Psoas muscle (tissue), 8 donors: ENCODE measurements around the gene LINGO1. TPM values are rescaled to one million over a fixed set of nuclear protein-coding genes. Genes with fewer than 3 reads are reported as not detected.

Source experiments
- ATAC-seq, 4 donors: fragments of 200-7000 bp; cut with Tn5 transposase; one replicate each; pipeline ENCODE4 v1.9.1; 2020; ENCODE audit warnings: moderate library complexity in 3 of 4, mild to moderate bottlenecking in 2 of 4
- DNase-seq, 2 donors: peaks; one replicate each; pipeline ENCODE4 v3.0.0-alpha.2; 2020
- H3K27ac ChIP-seq: fragments of 200-600 bp; one replicate; pipeline ENCODE4 v1.8.0; 2022
- H3K27me3 ChIP-seq, 3 donors: fragments of 200-600 bp in 1 of 3; one replicate each; pipeline versions ENCODE4 v1.6.1 to v1.8.0; 2013 to 2022; ENCODE audit warnings: low read length in 2 of 3, mild to moderate bottlenecking in 2 of 3, moderate library complexity in 1 of 3; ENCODE audit not compliant: insufficient read depth in 3 of 3
- H3K36me3 ChIP-seq, 2 donors: fragments of 200-600 bp in 1 of 2; one replicate each; pipeline versions ENCODE4 v1.6.1 to v1.8.0; 2013 to 2022; ENCODE audit warnings: low read depth in 1 of 2, mild to moderate bottlenecking in 1 of 2, moderate library complexity in 1 of 2; ENCODE audit not compliant: insufficient read depth in 1 of 2
- H3K4me1 ChIP-seq: fragments of 200-600 bp; one replicate; pipeline ENCODE4 v1.8.0; 2022
- H3K4me3 ChIP-seq: fragments of 200-600 bp; one replicate; pipeline ENCODE4 v1.8.0; 2022; ENCODE audit warnings: mild to moderate bottlenecking
- H3K9me3 ChIP-seq: fragments of 200-600 bp; one replicate; pipeline ENCODE4 v1.8.0; 2022
- CTCF ChIP-seq: fragments of 200-600 bp; IDR thresholded peaks from one replicate; pipeline ENCODE4 v1.8.0; 2022; ENCODE audit warnings: antibody characterized with exemption
- WGBS, 3 donors: extraction: QIAGEN DNeasy Blood & Tissue Kit; methylation state at CpG; one replicate each; pipeline versions ENCODE4 v1.1.6 to v1.1.7; 2013; 5-methylcytosine and 5-hydroxymethylcytosine counted together
- intact Hi-C, 2 donors: fragments of 100-400 bp; cut with DNase I; formaldehyde crosslinking; loops; one replicate each; pipeline versions ENCODE4 v1.11.0 to v1.14.2; 2022
- polyA plus RNA-seq, 3 donors: library from polyadenylated mRNA; stranded (reverse); fragments of 200-250 nt; gene quantifications; one replicate each; pipeline ENCODE4 v1.2.3, GENCODE V29; 2013
- total RNA-seq, 4 donors: library from RNA; stranded (reverse); fragmentation: NEBNext Ultra II Directional in 2 of 4; extraction: Animal tissue kit (Norgen Biotek cat#: 25700) in 2 of 4; gene quantifications; one replicate each; pipeline versions ENCODE4 v1.2.1 to v1.2.4, GENCODE V29; 2021 to 2023
- donor health status: healthy with polysubstance abuse.
- donor health status: DM: no; HTN: no; CAD: no; lungs with moderate emphysema.
- donor health status: Bipolar disorder and iron deficiency.
- donor health status: healthy.
- donor health status: DM: yes; HTN: yes; CAD: no.
- donor health status: DM: no; HTN: no; CAD: no.
- donor health status: DM: no; HTN: no; CAD: no.
- donor health status: DM: yes; HTN: yes; CAD: no.

LINGO1 gene
- total and polyA plus RNA-seq, 7 donors: 0.25 to 0.62 (median 0.43) TPM

GRCh38 chr15:77670558-77671361 lies 38.0 kb upstream of the LINGO1 start:
- no peak for ATAC-seq
- no peak for DNase-seq
- 77 to 86% (median 77%) methylated on average over 5 of the region's 5 CpGs for WGBS, 3 donors
- intact Hi-C loops: no loop called here
- Histone ChIP-seq H3K36me3 (no peaks in the 10 kb centered on the region), H3K4me3 (no peak overlapping the region), H3K27me3 (peaks cover 0 to 48% (median 2%) of the 10 kb centered on the region in 3 donors), H3K27ac (no peak overlapping the region), H3K9me3 (no peaks in the 10 kb centered on the region), H3K4me1 (no peaks in the 10 kb centered on the region)
- no peak for TF ChIP-seq CTCF

GRCh38 chr15:77669896-77670295 lies 37.2 kb upstream of the LINGO1 start:
- Histone ChIP-seq H3K27me3 (peaks cover 0 to 45% (median 2%) of the 10 kb centered on the region in 3 donors), H3K27ac (no peak overlapping the region), H3K4me3 (no peak overlapping the region), H3K4me1 (no peaks in the 10 kb centered on the region), H3K36me3 (no peaks in the 10 kb centered on the region), H3K9me3 (no peaks in the 10 kb centered on the region)
- intact Hi-C loops: no loop called here
- ATAC-seq: no peak
- no peak for DNase-seq
- WGBS, 3 donors: 77 to 85% (median 78%) methylated on average over 4 of the region's 4 CpGs
- TF ChIP-seq CTCF: no peak

- Histone ChIP-seq H3K27ac (no peak overlapping the region), H3K27me3 (peaks cover 0 to 24% (median 0%) of the 10 kb centered on the region in 3 donors), H3K9me3 (no peaks in the 10 kb centered on the region), H3K4me1 (no peaks in the 10 kb centered on the region), H3K4me3 (no peak overlapping the region), H3K36me3 (no peaks in the 10 kb centered on the region)
- DNase-seq (no peak), ATAC-seq (no peak)
- WGBS, 3 donors: 49 to 53% (median 52%) methylated on average over 10 to 11 of the region's 11 CpGs
- TF ChIP-seq CTCF: no peak
- intact Hi-C loops: no loop called here
Measured at GRCh38 chr15:77667338-77668234, 34.9 kb upstream of the LINGO1 start.

GRCh38 chr15:77666296-77666660 lies 33.6 kb upstream of the LINGO1 start:
- ATAC-seq: no peak
- WGBS, 3 donors: 69 to 81% (median 80%) methylated on average over 5 of the region's 5 CpGs
- TF ChIP-seq CTCF: no peak
- H3K27me3 ChIP-seq: peaks cover 0 to 20% (median 2%) of the 10 kb centered on the region in 3 donors
- H3K36me3 ChIP-seq: no peaks in the 10 kb centered on the region
- intact Hi-C loops: no loop called here
- H3K4me1 ChIP-seq: no peaks in the 10 kb centered on the region
- no peak overlapping the region for H3K27ac ChIP-seq
- DNase-seq: no peak
- H3K9me3 ChIP-seq: no peaks in the 10 kb centered on the region
- no peak overlapping the region for H3K4me3 ChIP-seq
